Measurements from ENCODE around the gene UNC79. TPM values are rescaled to one million over a fixed set of nuclear protein-coding genes. Genes with fewer than 3 reads are reported as not detected.

The UNC79 gene
- total RNA-seq, 1 donor from 2014 or later = 0.29 TPM

DNA sequence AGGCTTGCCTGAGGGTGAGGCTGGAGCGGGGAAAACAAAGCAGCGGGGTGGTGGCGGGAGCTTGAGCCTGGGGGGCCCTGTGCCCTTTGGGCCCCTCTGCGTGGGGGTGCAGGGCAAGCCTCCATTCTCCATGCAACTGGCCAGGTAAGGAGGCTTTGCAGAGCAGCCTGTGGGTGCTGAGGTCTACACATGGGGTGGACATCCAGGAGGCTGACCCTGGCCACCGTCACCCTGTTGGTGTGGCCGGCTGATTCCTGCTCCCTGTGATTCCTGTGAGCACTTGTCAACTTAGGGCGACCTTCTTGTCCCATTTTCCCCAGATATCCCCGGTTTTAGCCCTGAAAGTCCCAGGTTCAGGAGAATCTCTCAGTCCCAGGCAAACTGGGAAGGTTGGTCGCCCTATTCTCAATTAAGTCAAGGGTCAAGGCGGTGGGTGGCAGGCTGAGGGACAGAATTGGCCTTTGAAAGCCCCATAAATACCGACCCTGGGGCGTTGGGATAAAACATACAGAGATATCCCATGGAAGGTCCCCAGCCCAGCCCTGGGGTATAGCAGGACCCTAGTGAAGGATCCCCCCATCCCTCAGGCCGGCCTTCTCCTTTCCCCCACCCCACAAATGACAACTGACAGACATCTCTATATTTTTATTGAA lies 287.1 kb downstream of the UNC79 start:
- H3K4me3 ChIP-seq (ENCODE audit: low read depth, low read length) = no peak overlapping the region
- TF ChIP-seq, protein P1, sequence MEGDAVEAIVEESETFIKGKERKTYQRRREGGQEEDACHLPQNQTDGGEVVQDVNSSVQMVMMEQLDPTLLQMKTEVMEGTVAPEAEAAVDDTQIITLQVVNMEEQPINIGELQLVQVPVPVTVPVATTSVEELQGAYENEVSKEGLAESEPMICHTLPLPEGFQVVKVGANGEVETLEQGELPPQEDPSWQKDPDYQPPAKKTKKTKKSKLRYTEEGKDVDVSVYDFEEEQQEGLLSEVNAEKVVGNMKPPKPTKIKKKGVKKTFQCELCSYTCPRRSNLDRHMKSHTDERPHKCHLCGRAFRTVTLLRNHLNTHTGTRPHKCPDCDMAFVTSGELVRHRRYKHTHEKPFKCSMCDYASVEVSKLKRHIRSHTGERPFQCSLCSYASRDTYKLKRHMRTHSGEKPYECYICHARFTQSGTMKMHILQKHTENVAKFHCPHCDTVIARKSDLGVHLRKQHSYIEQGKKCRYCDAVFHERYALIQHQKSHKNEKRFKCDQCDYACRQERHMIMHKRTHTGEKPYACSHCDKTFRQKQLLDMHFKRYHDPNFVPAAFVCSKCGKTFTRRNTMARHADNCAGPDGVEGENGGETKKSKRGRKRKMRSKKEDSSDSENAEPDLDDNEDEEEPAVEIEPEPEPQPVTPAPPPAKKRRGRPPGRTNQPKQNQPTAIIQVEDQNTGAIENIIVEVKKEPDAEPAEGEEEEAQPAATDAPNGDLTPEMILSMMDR (conservative IDR thresholded peaks at IDR 0.05; ENCODE audit: low read depth, low read length) = no peak
- DNase-seq (ENCODE audit: low read depth) = no peak

- DNase-seq (ENCODE audit: low read depth) = no peak
- TF ChIP-seq, protein P1 (conservative IDR thresholded peaks at IDR 0.05; ENCODE audit: low read depth, low read length) = no peak
- no peak overlapping the region for H3K4me3 ChIP-seq (ENCODE audit: low read depth, low read length)
Measured at GRCh38 chr14:93719256-93719655, 288.5 kb downstream of the UNC79 start.

DNA sequence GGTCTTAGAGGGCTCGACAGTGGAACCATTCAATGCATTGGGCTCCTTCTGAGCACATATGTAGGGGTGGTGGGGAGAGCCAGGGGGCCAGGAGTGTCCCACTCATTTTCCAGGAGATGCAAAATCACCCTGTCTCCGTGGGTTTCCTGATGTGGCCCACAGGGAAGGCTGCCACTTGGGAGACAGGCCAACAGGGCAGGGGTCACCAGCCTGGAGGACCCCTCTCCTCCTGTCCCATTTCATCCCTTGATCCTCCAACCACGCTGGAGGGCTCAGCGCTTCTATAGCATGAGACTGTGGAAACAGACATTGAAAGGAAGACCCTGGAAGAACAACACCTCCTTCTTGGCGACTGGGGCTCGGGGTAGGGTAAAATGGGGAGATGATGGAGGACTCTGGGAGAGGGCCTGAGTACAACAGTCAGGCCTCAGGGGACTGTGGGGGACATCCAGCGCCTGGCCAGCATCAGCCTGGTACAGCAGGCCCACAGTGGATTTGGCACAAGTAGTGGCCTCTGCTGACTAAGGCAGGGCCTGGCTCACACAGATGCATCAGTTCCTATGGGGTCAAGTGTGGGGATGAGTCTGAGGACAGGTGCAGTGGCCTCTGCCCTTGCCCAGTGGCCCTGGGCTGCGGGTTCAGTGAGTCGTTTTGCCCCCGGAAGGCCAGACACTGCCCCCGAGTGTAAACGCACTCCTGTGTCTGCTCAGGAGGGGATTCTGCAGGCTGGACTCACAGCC lies 289.5 kb downstream of the UNC79 start:
- TF ChIP-seq, protein P1 (conservative IDR thresholded peaks at IDR 0.05; ENCODE audit: low read depth, low read length) = no peak
- no peak overlapping the region for H3K4me3 ChIP-seq (ENCODE audit: low read depth, low read length)
- DNase-seq (ENCODE audit: low read depth) = no peak

GRCh38 chr14:93720981-93721483 lies 290.3 kb downstream of the UNC79 start:
- DNase-seq (ENCODE audit: low read depth) = no peak
- TF ChIP-seq, protein P1 (conservative IDR thresholded peaks at IDR 0.05; ENCODE audit: low read depth, low read length) = no peak
- no peak overlapping the region for H3K4me3 ChIP-seq (ENCODE audit: low read depth, low read length)

- H3K4me3 ChIP-seq (ENCODE audit: low read depth, low read length) = no peak overlapping the region
- DNase-seq (ENCODE audit: low read depth) = no peak
- TF ChIP-seq, protein P1 (conservative IDR thresholded peaks at IDR 0.05; ENCODE audit: low read depth, low read length) = no peak
Measured at GRCh38 chr14:93723001-93723400, 292.3 kb downstream of the UNC79 start.

GRCh38 chr14:93725002-93725582 lies 294.4 kb downstream of the UNC79 start:
- TF ChIP-seq, protein P1 (conservative IDR thresholded peaks at IDR 0.05; ENCODE audit: low read depth, low read length) = no peak
- no peak overlapping the region for H3K4me3 ChIP-seq (ENCODE audit: low read depth, low read length)
- DNase-seq (ENCODE audit: low read depth) = no peak
